Psoas muscle (tissue), 8 donors: ENCODE data around the gene ZNF80. TPM values are rescaled to one million over a fixed set of nuclear protein-coding genes. Genes with fewer than 3 reads are reported as not detected.

ENCODE experiments used
- ATAC-seq, 4 donors: fragments of 200-7000 bp; cut with Tn5 transposase; one replicate each; pipeline ENCODE4 v1.9.1; 2020; ENCODE audit warnings: moderate library complexity in 3 of 4, mild to moderate bottlenecking in 2 of 4
- DNase-seq, 2 donors: peaks; one replicate each; pipeline ENCODE4 v3.0.0-alpha.2; 2020
- H3K27ac ChIP-seq: fragments of 200-600 bp; one replicate; pipeline ENCODE4 v1.8.0; 2022
- H3K27me3 ChIP-seq, 3 donors: fragments of 200-600 bp in 1 of 3; one replicate each; pipeline versions ENCODE4 v1.6.1 to v1.8.0; 2013 to 2022; ENCODE audit warnings: low read length in 2 of 3, mild to moderate bottlenecking in 2 of 3, moderate library complexity in 1 of 3; ENCODE audit not compliant: insufficient read depth in 3 of 3
- H3K36me3 ChIP-seq, 2 donors: fragments of 200-600 bp in 1 of 2; one replicate each; pipeline versions ENCODE4 v1.6.1 to v1.8.0; 2013 to 2022; ENCODE audit warnings: low read depth in 1 of 2, mild to moderate bottlenecking in 1 of 2, moderate library complexity in 1 of 2; ENCODE audit not compliant: insufficient read depth in 1 of 2
- H3K4me1 ChIP-seq: fragments of 200-600 bp; one replicate; pipeline ENCODE4 v1.8.0; 2022
- H3K4me3 ChIP-seq: fragments of 200-600 bp; one replicate; pipeline ENCODE4 v1.8.0; 2022; ENCODE audit warnings: mild to moderate bottlenecking
- H3K9me3 ChIP-seq: fragments of 200-600 bp; one replicate; pipeline ENCODE4 v1.8.0; 2022
- CTCF ChIP-seq: fragments of 200-600 bp; IDR thresholded peaks from one replicate; pipeline ENCODE4 v1.8.0; 2022; ENCODE audit warnings: antibody characterized with exemption
- WGBS, 3 donors: extraction: QIAGEN DNeasy Blood & Tissue Kit; methylation state at CpG; one replicate each; pipeline versions ENCODE4 v1.1.6 to v1.1.7; 2013; 5-methylcytosine and 5-hydroxymethylcytosine counted together
- intact Hi-C, 2 donors: fragments of 100-400 bp; cut with DNase I; formaldehyde crosslinking; loops; one replicate each; pipeline versions ENCODE4 v1.11.0 to v1.14.2; 2022
- polyA plus RNA-seq, 3 donors: library from polyadenylated mRNA; stranded (reverse); fragments of 200-250 nt; gene quantifications; one replicate each; pipeline ENCODE4 v1.2.3, GENCODE V29; 2013
- total RNA-seq, 4 donors: library from RNA; stranded (reverse); fragmentation: NEBNext Ultra II Directional in 2 of 4; extraction: Animal tissue kit (Norgen Biotek cat#: 25700) in 2 of 4; gene quantifications; one replicate each; pipeline versions ENCODE4 v1.2.1 to v1.2.4, GENCODE V29; 2021 to 2023
- donor health status: healthy with polysubstance abuse.
- donor health status: DM: no; HTN: no; CAD: no; lungs with moderate emphysema.
- donor health status: Bipolar disorder and iron deficiency.
- donor health status: healthy.
- donor health status: DM: yes; HTN: yes; CAD: no.
- donor health status: DM: no; HTN: no; CAD: no.
- donor health status: DM: no; HTN: no; CAD: no.
- donor health status: DM: yes; HTN: yes; CAD: no.

Gene ZNF80
- total and polyA plus RNA-seq, 7 donors: not detected

GRCh38 chr3:114221881-114222264, 15.5 kb downstream of the ZNF80 start:
- no peaks in the 10 kb centered on the region for H3K27me3 ChIP-seq
- TF ChIP-seq CTCF: no peak
- no peaks in the 10 kb centered on the region for H3K4me1 ChIP-seq
- no peak overlapping the region for H3K27ac ChIP-seq
- 82 to 92% (median 91%) methylated on average over 1 of the region's 1 CpG for WGBS, 3 donors
- intact Hi-C loops: no loop called here
- peaks cover 12% of the 10 kb centered on the region for H3K9me3 ChIP-seq
- DNase-seq (no peak), ATAC-seq (no peak)
- no peaks in the 10 kb centered on the region for H3K36me3 ChIP-seq
- no peak overlapping the region for H3K4me3 ChIP-seq

- no peaks in the 10 kb centered on the region for H3K27me3 ChIP-seq
- 80 to 82% (median 81%) methylated on average over 9 of the region's 9 CpGs for WGBS, 3 donors
- no peak overlapping the region for H3K4me3 ChIP-seq
- no peaks in the 10 kb centered on the region for H3K36me3 ChIP-seq
- peaks cover 12% of the 10 kb centered on the region for H3K9me3 ChIP-seq
- intact Hi-C loops: no loop called here
- H3K4me1 ChIP-seq: no peaks in the 10 kb centered on the region
- no peak for TF ChIP-seq CTCF
- ATAC-seq: no peak
- DNase-seq: no peak
- no peak overlapping the region for H3K27ac ChIP-seq
These were observed 16.1 kb downstream of the ZNF80 start for GRCh38 chr3:114221165-114221880.

DNA sequence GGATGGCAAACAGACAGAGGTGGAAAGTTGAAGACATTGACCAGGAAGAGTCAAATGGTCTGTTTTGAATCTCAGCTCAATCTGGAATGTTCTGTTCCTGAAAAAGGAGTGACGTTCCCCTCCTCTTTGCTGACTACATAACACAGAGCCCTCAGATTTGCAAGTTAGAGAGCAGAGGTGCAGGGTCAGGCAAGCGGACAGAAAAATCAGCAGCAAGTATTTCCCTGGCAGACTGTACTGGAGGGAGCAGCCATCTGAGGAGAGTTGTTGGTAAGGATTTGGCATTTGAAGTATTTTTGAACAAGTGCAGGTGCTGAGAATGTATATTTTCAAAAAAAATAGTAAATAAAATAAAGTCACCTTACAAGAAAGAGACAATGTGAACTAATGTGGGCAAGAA, 17.6 kb downstream of the ZNF80 start:
- TF ChIP-seq CTCF: no peak
- H3K4me3 ChIP-seq: no peak overlapping the region
- no peaks in the 10 kb centered on the region for H3K27me3 ChIP-seq
- no peak for DNase-seq
- H3K27ac ChIP-seq: no peak overlapping the region
- intact Hi-C loops: no loop called here
- no peak for ATAC-seq
- no peaks in the 10 kb centered on the region for H3K36me3 ChIP-seq
- H3K9me3 ChIP-seq: peaks cover 4% of the 10 kb centered on the region
- 60 to 70% (median 69%) methylated on average over 2 of the region's 2 CpGs for WGBS, 3 donors
- H3K4me1 ChIP-seq: no peaks in the 10 kb centered on the region

DNA sequence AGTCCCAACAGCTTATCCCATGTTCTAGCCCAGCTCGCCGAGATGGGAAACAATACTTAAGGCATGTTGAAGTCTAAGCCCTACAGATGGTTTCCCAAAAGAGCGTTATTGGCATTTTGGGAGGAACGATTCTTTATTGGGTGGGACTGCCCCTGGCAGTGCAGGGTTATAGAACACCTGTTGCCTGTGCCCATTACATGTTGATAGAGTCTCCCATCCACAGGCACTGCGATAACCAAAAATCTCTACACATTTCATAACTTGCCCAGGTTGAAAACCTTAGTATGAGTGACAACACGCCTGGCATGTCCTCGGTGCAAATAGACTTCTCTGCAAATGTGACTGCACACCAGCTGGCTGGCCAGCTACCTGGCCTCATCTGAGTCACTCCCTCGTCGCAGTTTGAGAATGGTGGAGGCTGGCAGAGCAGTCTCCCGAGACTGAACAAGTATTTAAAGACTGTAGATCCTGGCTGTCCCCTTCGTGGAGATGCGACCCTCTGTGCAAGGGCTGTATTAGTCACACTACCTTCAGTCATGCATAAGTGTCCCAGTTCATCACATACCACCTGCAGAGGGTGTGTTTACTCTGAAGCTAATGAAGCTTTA, 18.7 kb downstream of the ZNF80 start:
- no peak for ATAC-seq
- no peak for DNase-seq

More for the DNA sequence above, 18.7 kb downstream of the ZNF80 start:
- TF ChIP-seq CTCF: no peak
- WGBS, 3 donors: 69 to 76% (median 73%) methylated on average over 12 of the region's 12 CpGs
- no peaks in the 10 kb centered on the region for H3K36me3 ChIP-seq
- no peak overlapping the region for H3K4me3 ChIP-seq
- intact Hi-C loops: no loop called here
- H3K27me3 ChIP-seq: no peaks in the 10 kb centered on the region
- no peaks in the 10 kb centered on the region for H3K4me1 ChIP-seq
- no peaks in the 10 kb centered on the region for H3K9me3 ChIP-seq
- no peak overlapping the region for H3K27ac ChIP-seq
